Omental fat pad (tissue), 4 donors: ENCODE data around the gene UBL4B. TPM values are rescaled to one million over a fixed set of nuclear protein-coding genes. Genes with fewer than 3 reads are reported as not detected.

Experiments used
- ATAC-seq: fragments of 150-250 bp; one replicate; pipeline ENCODE4 v1.9.1; 2016; ENCODE audit warnings: mild to moderate bottlenecking, moderate library complexity; ENCODE audit not compliant: low FRiP score
- DNase-seq: peaks from one replicate; pipeline ENCODE4 v3.0.0-alpha.2; 2019; ENCODE audit warnings: low spot score
- total RNA-seq, 4 donors: library from RNA; depleted of rRNA; stranded (reverse); fragments of >200 nt; gene quantifications; one replicate each; pipeline ENCODE4 v1.1.0, GENCODE V29; 2016
- TF ChIP-seq, protein P1 (sequence below), 3 donors: fragments of 450-650 bp; IDR thresholded peaks; one replicate each; pipeline ENCODE4 v1.5.1; 2016 to 2017; ENCODE audit warnings: antibody characterized with exemption in 3 of 3, mild to moderate bottlenecking in 3 of 3, moderate library complexity in 2 of 3

The UBL4B gene
- total RNA-seq, 4 donors from 2014 or later, result 0.46 to 0.63 TPM; not detected in 2

DNA sequence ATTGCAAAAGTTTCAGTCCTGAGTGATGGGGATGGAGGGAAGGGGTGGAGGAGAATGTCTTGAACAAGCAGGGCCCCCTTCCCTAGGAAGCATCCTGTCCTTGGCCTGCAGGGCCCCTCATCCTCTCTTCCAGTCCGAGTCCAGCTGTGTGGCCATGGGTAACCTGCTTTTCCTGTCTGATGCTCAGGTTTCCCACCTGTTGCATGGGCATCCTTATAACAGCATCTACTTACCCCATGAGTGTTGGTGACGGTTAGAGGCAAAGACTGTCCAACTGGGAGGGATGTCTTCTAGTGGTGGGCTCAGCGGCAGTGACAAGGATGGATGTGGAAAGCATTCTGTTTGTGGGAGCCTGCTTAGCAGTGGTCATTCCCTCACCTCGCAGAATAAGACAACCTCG, 1.9 kb downstream of the UBL4B start:
- TF ChIP-seq, protein P1, sequence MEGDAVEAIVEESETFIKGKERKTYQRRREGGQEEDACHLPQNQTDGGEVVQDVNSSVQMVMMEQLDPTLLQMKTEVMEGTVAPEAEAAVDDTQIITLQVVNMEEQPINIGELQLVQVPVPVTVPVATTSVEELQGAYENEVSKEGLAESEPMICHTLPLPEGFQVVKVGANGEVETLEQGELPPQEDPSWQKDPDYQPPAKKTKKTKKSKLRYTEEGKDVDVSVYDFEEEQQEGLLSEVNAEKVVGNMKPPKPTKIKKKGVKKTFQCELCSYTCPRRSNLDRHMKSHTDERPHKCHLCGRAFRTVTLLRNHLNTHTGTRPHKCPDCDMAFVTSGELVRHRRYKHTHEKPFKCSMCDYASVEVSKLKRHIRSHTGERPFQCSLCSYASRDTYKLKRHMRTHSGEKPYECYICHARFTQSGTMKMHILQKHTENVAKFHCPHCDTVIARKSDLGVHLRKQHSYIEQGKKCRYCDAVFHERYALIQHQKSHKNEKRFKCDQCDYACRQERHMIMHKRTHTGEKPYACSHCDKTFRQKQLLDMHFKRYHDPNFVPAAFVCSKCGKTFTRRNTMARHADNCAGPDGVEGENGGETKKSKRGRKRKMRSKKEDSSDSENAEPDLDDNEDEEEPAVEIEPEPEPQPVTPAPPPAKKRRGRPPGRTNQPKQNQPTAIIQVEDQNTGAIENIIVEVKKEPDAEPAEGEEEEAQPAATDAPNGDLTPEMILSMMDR (IDR thresholded peaks at IDR 0.05), result no peak
- no peak for ATAC-seq
- DNase-seq, result no peak

DNA sequence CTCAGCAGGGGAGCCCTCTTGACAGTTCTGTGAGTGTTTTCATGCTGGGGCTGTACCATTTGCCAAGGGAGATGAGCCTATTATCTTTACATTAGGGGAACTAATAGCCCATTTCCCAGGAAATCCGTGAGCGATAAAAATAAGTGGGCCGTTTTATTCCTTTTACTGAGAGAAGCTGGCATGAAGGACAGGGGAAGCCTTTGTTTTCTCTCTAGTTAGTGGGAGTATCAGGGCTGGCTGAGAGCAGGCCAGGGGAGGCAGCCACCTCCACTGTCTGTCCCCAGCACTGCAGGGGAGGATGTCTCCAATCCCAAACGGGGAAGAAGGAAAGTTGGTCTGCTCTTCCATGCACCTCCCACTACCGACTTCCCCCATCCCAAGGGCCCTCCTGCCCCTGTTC, 2.5 kb downstream of the UBL4B start:
- TF ChIP-seq, protein P1 (IDR thresholded peaks at IDR 0.05), result no peak
- DNase-seq, result no peak
- ATAC-seq, result no peak

DNA sequence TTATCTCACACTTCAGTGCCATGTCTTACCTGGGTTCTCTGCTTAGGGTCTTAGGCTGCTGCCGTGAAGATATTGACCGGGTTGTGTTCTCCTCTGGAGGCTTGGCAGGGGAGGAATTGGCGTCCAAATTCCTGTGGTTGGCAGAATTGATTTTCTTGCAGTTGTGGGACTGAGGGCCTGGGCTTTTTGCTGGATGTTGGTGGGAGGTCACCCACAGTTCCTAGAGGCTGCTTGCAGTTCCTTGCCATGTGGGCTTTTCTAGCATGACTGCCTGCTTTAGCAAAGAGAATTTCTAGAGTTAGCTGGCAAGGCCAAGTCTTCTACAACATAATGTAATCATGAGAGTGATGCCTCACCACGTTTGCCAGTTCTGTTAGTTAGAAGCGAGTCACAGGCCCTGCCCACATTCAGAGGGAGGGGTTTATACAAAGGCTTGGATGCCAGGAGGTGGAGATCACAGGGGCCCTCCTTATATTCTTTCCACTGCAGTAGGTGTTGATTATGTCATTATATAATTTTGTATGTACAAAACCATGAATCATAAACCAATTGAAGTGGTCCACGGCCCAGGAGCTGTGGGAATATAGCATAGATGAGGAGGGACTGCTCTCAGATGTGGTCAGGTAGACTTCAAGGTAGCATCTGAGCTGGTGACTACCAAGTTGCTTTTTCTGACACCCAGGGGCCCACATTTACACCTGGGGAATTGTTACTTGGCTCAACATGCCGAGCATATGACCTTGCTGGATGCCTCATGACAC, 6.6 kb downstream of the UBL4B start:
- ATAC-seq, result no peak
- TF ChIP-seq, protein P1 (IDR thresholded peaks at IDR 0.05), result no peak
- DNase-seq, result no peak

DNA sequence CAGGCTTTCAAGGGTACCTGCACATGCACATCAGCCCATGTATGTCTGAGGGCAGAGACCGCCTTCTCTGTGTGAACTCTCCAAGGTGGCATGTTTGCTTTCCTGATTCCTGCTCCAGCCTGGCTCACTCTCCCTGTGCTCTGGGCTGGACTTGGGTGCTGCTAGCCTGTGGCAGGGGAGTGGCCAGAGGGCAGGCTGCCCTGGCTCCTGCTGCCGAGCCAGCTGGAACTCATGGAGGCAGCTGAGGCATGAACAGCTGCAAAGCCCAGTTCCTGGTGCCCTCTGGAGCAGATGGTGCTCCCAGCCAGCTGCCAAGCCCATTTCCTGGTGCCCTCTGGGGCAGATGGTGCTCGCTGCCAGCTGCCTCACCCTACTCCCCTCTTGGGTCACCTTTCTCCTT, 7.6 kb downstream of the UBL4B start:
- TF ChIP-seq, protein P1 (IDR thresholded peaks at IDR 0.05), result no peak
- ATAC-seq, result no peak
- no peak for DNase-seq

DNA sequence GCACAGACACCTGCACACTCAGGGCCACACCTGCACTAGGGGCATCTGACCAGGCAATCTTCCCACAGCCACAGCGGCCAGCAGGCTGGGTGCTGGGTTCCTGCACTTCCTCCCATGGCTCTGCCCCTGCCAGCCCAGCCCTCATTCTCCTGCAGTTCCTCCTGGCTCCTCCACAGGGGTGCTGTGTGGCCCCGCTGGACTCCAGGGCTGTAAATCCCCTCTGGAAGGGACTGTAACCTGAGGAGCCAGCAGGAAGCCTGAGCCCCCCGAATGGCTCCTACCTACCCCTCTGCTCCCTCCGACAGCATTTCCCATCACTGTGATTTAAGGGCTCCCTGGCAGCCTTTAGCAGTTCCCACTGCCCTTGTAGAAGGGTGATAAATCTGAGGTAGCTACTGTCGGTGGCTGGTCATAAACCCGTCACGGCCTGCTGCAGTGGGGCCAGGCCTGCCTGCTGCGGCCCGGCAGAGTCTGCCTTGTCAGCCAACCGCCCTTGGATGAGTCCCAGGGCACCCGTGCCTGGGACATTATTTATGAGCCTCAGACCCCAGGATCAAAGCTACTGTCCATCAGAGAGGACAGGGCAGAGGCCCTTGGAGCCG, 8.8 kb downstream of the UBL4B start:
- DNase-seq, result no peak
- ATAC-seq, result no peak
- TF ChIP-seq, protein P1 (IDR thresholded peaks at IDR 0.05), result no peak

DNA sequence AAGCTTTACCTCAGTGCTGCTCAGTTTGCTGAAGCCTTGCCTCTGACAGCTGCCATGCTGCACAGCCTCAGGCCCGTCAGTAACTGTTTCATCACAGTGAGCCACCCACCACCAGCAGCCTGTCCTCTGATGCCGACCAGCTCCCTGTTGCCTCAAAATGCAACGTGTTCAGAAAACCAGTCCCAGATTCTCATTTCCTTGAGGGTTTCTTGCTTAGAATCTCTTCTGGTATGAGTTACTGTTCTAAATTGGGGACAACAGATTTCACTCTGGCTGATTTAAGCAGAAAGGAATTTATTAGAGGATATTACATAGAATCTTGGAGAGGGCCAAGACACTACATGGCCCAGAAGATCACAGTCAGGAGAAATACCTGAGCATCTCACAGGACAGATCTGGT, 11.0 kb downstream of the UBL4B start:
- DNase-seq (no peak), ATAC-seq (no peak)
- TF ChIP-seq, protein P1 (IDR thresholded peaks at IDR 0.05), result no peak

DNA sequence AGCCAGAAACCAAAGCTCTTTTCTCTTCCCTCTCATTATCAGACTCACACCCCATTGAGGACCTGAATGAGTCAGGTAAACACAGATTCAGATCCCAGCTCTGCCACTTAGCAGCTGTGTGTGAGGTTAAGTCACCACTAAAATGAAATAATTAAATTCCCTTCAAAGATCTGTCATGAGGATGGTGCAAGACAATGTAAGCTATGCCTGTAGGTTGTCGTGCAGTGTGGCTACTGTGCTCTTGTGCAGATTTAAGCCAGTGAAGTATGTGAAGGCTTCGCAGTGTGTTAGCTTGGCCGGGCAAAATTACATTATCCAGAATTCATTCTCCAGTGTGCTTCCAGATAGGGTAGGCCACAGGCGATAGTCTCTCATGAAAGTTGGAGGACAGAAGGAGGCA, 13.6 kb downstream of the UBL4B start:
- DNase-seq (no peak), ATAC-seq (no peak)
- TF ChIP-seq, protein P1 (IDR thresholded peaks at IDR 0.05), result no peak
